ENCODE measurements around the gene MKLN1. TPM values are rescaled to one million over a fixed set of nuclear protein-coding genes. Genes with fewer than 3 reads are reported as not detected.
A peak's percentile ranks its signal among the peaks of the same experiment; 100 is the strongest.

MKLN1 gene
- total and polyA plus RNA-seq, 10 of the 15 experiments (the other 5 are each of a cell fraction or from before 2014, with no cell fraction given) = 13.6 to 55.8 (median 29.3) TPM

DNA sequence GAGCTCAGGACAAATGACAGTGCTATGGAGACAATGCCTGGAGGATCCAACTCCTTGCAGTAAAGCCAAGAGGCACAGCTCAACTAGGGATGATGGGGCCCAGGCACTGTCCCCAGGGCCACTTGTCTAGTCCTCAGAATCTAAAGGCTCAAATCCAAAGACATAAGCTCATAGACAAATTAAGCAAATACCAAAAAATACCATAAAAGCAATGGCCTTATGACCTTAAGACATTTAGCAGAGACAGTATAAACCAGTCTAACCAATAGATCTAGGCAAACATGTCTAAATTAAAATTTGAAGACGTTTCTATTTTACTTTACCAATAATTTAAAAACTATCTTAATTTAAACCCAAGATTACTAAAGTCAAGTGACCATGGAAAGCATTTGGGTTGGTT, 14.8 kb upstream of the MKLN1 start:
- TF ChIP-seq NR2F1 (conservative IDR thresholded peaks at IDR 0.05) (0 out of 2 replicates have a peak, but pooled peaks have one; percentile 36), BMI1 (IDR thresholded peaks at IDR 0.05; ENCODE audit: borderline replicate concordance) (no peak), EGR1 (IDR thresholded peaks at IDR 0.05; ENCODE audit: borderline replicate concordance in 1 of 2, low read depth in 2 of 2, low read length in 2 of 2) (no peak), HDAC2 (IDR thresholded peaks at IDR 0.05) (no peak), TBL1XR1 (IDR thresholded peaks at IDR 0.05; ENCODE audit: low read depth, low read length) (no peak)
- TF ChIP-seq, protein P1, sequence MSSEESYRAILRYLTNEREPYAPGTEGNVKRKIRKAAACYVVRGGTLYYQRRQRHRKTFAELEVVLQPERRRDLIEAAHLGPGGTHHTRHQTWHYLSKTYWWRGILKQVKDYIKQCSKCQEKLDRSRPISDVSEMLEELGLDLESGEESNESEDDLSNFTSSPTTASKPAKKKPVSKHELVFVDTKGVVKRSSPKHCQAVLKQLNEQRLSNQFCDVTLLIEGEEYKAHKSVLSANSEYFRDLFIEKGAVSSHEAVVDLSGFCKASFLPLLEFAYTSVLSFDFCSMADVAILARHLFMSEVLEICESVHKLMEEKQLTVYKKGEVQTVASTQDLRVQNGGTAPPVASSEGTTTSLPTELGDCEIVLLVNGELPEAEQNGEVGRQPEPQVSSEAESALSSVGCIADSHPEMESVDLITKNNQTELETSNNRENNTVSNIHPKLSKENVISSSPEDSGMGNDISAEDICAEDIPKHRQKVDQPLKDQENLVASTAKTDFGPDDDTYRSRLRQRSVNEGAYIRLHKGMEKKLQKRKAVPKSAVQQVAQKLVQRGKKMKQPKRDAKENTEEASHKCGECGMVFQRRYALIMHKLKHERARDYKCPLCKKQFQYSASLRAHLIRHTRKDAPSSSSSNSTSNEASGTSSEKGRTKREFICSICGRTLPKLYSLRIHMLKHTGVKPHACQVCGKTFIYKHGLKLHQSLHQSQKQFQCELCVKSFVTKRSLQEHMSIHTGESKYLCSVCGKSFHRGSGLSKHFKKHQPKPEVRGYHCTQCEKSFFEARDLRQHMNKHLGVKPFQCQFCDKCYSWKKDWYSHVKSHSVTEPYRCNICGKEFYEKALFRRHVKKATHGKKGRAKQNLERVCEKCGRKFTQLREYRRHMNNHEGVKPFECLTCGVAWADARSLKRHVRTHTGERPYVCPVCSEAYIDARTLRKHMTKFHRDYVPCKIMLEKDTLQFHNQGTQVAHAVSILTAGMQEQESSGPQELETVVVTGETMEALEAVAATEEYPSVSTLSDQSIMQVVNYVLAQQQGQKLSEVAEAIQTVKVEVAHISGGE (CRISPR knock-in tag; IDR thresholded peaks at IDR 0.05) = no peak
- Histone ChIP-seq H3K9ac (ENCODE audit: control insufficient read depth, insufficient read depth, low read length) (no peak overlapping the region), H3K4me3 (no peak overlapping the region), H4K20me1 (ENCODE audit: control insufficient read depth, insufficient read depth) (no peaks in the 10 kb centered on the region), H3K27me3 (replicated peaks in 1 of 2; ENCODE audit: control insufficient read depth in 2 of 2, insufficient read depth in 2 of 2, low read length in 1 of 2) (no peaks in the 10 kb centered on the region), H3K79me2 (ENCODE audit: control insufficient read depth, insufficient read depth, low read length) (no peaks in the 10 kb centered on the region), H3K36me3 (ENCODE audit: control insufficient read depth in 2 of 2, insufficient read depth in 2 of 2, low read length in 1 of 2) (no peaks in the 10 kb centered on the region), H3K27ac (ENCODE audit: control insufficient read depth, insufficient read depth) (no peak overlapping the region), H2AFZ (ENCODE audit: control insufficient read depth, low read depth, low read length) (no peak overlapping the region), H3K9me3 (replicated peaks; ENCODE audit: control insufficient read depth, insufficient read depth, low read length) (peaks cover 3% of the 10 kb centered on the region; the same call in 1 of the 3 replicates), H3K4me2 (ENCODE audit: control insufficient read depth, insufficient read depth) (no peak overlapping the region), H3K4me1 (ENCODE audit: control insufficient read depth, insufficient read depth, low read length) (no peaks in the 10 kb centered on the region)
- FAIRE-seq (no peak), DNase-seq (ENCODE audit: low read depth, low spot score) (no peak), ATAC-seq (no peak)
- SMC1A ChIA-PET (ENCODE audit: uncharacterized antibody, unreplicated experiment) = interaction anchor here (1.1 to 1.5 kb wide), 2 partner anchors 74 to 103 kb away, joined by 4 read pairs; no protein-coding TSS in a partner anchor
- POLR2A ChIA-PET = no interaction called here
- CTCF ChIA-PET = interaction anchor here (1.0 to 2.2 kb wide), 3 partner anchors 12 to 244 kb away, joined by 3 to 6 read pairs (median 3); no protein-coding TSS in a partner anchor
- in situ Hi-C loops (cut with MboI) = no loop called here
- no TSS peak for BruUV-seq (replicated peaks)
- 0% methylated on average over 1 of the region's 1 CpG for WGBS (ENCODE audit: insufficient coverage, insufficient replicate concordance, low lambda C conversion rate, missing lambda C conversion rate)
- intact Hi-C loops (cut with micrococcal nuclease; ENCODE audit: unreplicated experiment) = no loop called here
- RAD21 ChIA-PET (ENCODE audit: unreplicated experiment) = no interaction called here

Data from GM12878 (cell line).